KMS-11 (cell line): ENCODE data around the gene EGFL6.
"Not testable (repeated sequence)": the region's sequence is repeated elsewhere in the genome, so short reads cannot be mapped to it uniquely, and the experiment has no call there.

Experiments
- H2AFZ ChIP-seq: fragments of 200-600 bp; sonication (generic); 2 replicates; pipeline ENCODE4 v1.6.1; 2016; ENCODE audit warnings: antibody characterized with exemption, mixed run types, low read depth
- H3K27ac ChIP-seq: fragments of 200-600 bp; sonication (generic); 2 replicates; pipeline ENCODE4 v1.6.1; 2016; ENCODE audit warnings: mild to moderate bottlenecking, mixed run types
- H3K27me3 ChIP-seq: fragments of 200-600 bp; sonication (generic); 2 replicates; pipeline ENCODE4 v1.6.1; 2017; ENCODE audit warnings: mild to moderate bottlenecking, low read depth, mixed run types, moderate library complexity; ENCODE audit not compliant: insufficient read depth
- H3K36me3 ChIP-seq: fragments of 200-600 bp; sonication (generic); 2 replicates; pipeline ENCODE4 v1.6.1; 2017; ENCODE audit warnings: mild to moderate bottlenecking, mixed run types; ENCODE audit not compliant: insufficient read depth
- H3K4me1 ChIP-seq: fragments of 200-600 bp; sonication (generic); 2 replicates; pipeline ENCODE4 v1.6.1; 2016; ENCODE audit warnings: mild to moderate bottlenecking, low read depth, mixed run types; ENCODE audit not compliant: poor library complexity, severe bottlenecking
- H3K4me2 ChIP-seq: fragments of 200-600 bp; sonication (generic); 2 replicates; pipeline ENCODE4 v1.7.0; 2016; ENCODE audit warnings: mild to moderate bottlenecking, mixed run types
- H3K4me3 ChIP-seq: fragments of 200-600 bp; sonication (generic); IDR thresholded peaks from 2 replicates; pipeline ENCODE4 v1.6.1; 2017; ENCODE audit warnings: low read depth, low read length, mixed read lengths; ENCODE audit not compliant: insufficient read depth
- H3K79me2 ChIP-seq: fragments of 200-600 bp; sonication (generic); 2 replicates; pipeline ENCODE4 v1.6.1; 2016; ENCODE audit warnings: low read depth, mixed run types; ENCODE audit not compliant: insufficient read depth
- H3K9ac ChIP-seq: fragments of 200-600 bp; sonication (generic); 2 replicates; pipeline ENCODE4 v1.6.1; 2016; ENCODE audit warnings: mild to moderate bottlenecking, mixed run types
- H4K20me1 ChIP-seq: fragments of 200-600 bp; sonication (generic); 2 replicates; pipeline ENCODE4 v1.6.1; 2016; ENCODE audit warnings: mild to moderate bottlenecking, mixed run types; ENCODE audit not compliant: insufficient read depth
- CTCF ChIP-seq: fragments of 200-600 bp; sonication (generic); conservative IDR thresholded peaks from 2 replicates; pipeline ENCODE4 v1.6.1; 2017; ENCODE audit warnings: low read depth, mild to moderate bottlenecking, antibody characterized with exemption, low read length, moderate library complexity, mixed read lengths

Gene EGFL6

GRCh38 chrX:13670197-13670596, 100.8 kb downstream of the EGFL6 start:
- H3K27ac ChIP-seq: peak overlapping the region; percentile 92; the same call in 1 of the 2 replicates

GRCh38 chrX:13673016-13673415, 103.6 kb downstream of the EGFL6 start:
- no peak overlapping the region for H3K9ac ChIP-seq
- no peaks in the 10 kb centered on the region for H3K79me2 ChIP-seq
- peaks cover 28% of the 10 kb centered on the region for H3K4me1 ChIP-seq
- H3K4me3 ChIP-seq: no peak overlapping the region
- H2AFZ ChIP-seq: no peak overlapping the region
- no peak for TF ChIP-seq CTCF
- H3K27me3 ChIP-seq: no peaks in the 10 kb centered on the region
- H3K27ac ChIP-seq: no peak overlapping the region
- H3K4me2 ChIP-seq: no peak overlapping the region
- no peaks in the 10 kb centered on the region for H3K36me3 ChIP-seq
- no peaks in the 10 kb centered on the region for H4K20me1 ChIP-seq

More at GRCh38 chrX:13670197-13670596, 100.8 kb downstream of the EGFL6 start:
- no peak for TF ChIP-seq CTCF
- H3K36me3 ChIP-seq: no peaks in the 10 kb centered on the region
- H3K27me3 ChIP-seq: no peaks in the 10 kb centered on the region
- no peaks in the 10 kb centered on the region; the same call in 1 of the 2 replicates for H3K79me2 ChIP-seq
- H2AFZ ChIP-seq: 0 out of 2 replicates have a peak overlapping the region, but pooled peaks have one; percentile 15
- H3K9ac ChIP-seq: no peak overlapping the region
- H3K4me1 ChIP-seq: peaks cover 56% of the 10 kb centered on the region
- H3K4me2 ChIP-seq: peak overlapping the region; percentile 49; the same call in 1 of the 2 replicates
- no peaks in the 10 kb centered on the region for H4K20me1 ChIP-seq
- no peak overlapping the region for H3K4me3 ChIP-seq

GRCh38 chrX:13676885-13677284, 107.5 kb downstream of the EGFL6 start:
- no peaks in the 10 kb centered on the region for H4K20me1 ChIP-seq
- no peaks in the 10 kb centered on the region for H3K36me3 ChIP-seq
- H3K4me3 ChIP-seq: no peak overlapping the region
- no peaks in the 10 kb centered on the region for H3K4me1 ChIP-seq
- no peaks in the 10 kb centered on the region for H3K27me3 ChIP-seq
- H3K27ac ChIP-seq: no peak overlapping the region
- TF ChIP-seq CTCF: no peak
- H3K79me2 ChIP-seq: no peaks in the 10 kb centered on the region
- H3K4me2 ChIP-seq: no peak overlapping the region
- H2AFZ ChIP-seq: no peak overlapping the region
- no peak overlapping the region for H3K9ac ChIP-seq

- H3K4me2 ChIP-seq, H3K9ac ChIP-seq, H3K4me3 ChIP-seq, H3K4me1 ChIP-seq, H3K79me2 ChIP-seq, H3K27me3 ChIP-seq, H2AFZ ChIP-seq, H4K20me1 ChIP-seq, H3K36me3 ChIP-seq, H3K27ac ChIP-seq: not testable (repeated sequence)
Measured at GRCh38 chrX:13679700-13680099, 110.3 kb downstream of the EGFL6 start.

GRCh38 chrX:13681595-13681994, 112.2 kb downstream of the EGFL6 start:
- no peaks in the 10 kb centered on the region for H3K36me3 ChIP-seq
- H3K27me3 ChIP-seq: no peaks in the 10 kb centered on the region
- H2AFZ ChIP-seq: no peak overlapping the region
- H3K9ac ChIP-seq: no peak overlapping the region
- no peak overlapping the region for H3K4me3 ChIP-seq
- H4K20me1 ChIP-seq: no peaks in the 10 kb centered on the region
- H3K4me2 ChIP-seq: no peak overlapping the region
- H3K4me1 ChIP-seq: peaks cover 2% of the 10 kb centered on the region
- no peak for TF ChIP-seq CTCF
- no peaks in the 10 kb centered on the region for H3K79me2 ChIP-seq
- no peak overlapping the region for H3K27ac ChIP-seq
